HG02571 (cell line): ENCODE results near the gene UBE2S.
"Not testable (repeated sequence)": the region's sequence is repeated elsewhere in the genome, so short reads cannot be mapped to it uniquely, and the experiment has no call there.

Source experiments
- ATAC-seq: cut with Tn5 transposase; IDR thresholded peaks from one replicate; pipeline ENCODE4 v1.9.1; 2021; ENCODE audit warnings: mild to moderate bottlenecking, moderate library complexity; ENCODE audit not compliant: unreplicated experiment

UBE2S gene

DNA sequence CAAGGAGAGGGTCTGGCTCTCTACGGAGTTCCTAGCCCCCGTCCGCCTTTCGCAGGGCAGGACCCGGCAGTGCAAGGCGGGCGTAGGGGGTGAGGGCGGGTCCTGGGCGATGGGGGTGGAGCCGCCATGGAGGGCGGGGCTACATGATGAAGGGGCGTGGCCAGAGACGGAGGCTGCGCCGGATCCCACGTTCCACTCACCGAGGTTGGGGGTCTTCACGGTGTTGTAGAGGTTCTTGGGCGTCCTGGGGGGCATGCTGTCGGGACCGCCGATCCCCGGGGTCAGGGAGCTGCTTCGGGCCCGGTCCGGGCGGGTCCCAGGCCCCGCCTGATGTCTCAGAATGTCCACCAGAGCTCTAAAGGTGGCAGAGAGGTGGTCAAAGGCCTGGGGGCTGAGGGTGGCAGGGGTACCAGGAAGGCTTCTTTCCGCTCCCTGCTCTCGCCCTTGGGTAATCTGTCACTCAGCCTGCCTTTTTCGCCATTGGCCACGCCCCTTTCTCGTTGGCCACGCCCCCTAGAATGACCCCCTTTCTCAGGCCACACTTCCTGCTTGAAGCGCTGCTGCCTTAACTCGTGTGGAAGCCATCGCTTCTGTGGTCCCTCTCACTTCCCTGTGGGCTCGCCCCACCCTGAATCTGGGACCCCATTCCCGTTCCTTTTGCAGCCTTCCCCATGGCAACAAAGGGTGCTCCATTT lies 33.0 kb upstream of the UBE2S start:
- ATAC-seq: no peak

DNA sequence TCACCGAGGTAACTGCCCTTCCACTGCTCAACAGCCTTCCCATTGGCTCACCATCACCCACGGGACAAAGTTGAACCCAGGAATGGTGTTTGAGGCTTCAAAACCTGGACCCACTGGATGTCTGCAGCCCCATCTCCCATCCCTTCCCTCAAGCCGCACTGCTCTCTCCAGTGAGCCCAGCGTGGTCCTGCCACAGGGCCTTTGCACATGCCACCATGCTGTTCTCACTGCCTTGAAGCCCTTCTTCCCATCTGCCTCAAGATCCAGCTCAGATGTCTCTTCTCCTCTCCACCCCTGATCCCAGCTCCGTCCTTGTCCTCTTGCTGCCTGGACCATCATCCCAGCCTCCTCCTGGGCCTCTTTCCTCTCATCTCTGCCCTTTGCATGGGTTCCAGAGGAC lies 31.5 kb upstream of the UBE2S start:
- ATAC-seq: no peak

DNA sequence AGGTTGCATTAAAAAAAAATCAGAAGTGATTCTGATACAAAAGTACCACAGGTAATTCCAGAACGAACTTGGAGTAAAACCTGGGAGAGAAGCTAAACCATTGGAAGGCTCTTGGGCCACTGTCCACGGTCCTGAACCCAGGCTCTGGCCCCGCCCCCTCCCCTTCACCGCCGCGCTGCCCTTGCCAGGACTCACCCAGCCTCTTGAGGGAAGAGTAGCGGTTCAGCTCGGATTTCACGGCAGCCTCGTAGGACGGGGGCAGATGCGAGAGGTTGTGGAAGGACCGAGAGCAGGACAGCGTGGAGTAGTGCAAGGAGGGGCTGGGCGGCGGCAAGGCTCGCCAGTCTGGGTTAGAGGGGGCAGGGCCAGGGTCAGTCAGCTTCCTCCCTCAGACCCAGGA lies 29.8 kb upstream of the UBE2S start:
- no peak for ATAC-seq

DNA sequence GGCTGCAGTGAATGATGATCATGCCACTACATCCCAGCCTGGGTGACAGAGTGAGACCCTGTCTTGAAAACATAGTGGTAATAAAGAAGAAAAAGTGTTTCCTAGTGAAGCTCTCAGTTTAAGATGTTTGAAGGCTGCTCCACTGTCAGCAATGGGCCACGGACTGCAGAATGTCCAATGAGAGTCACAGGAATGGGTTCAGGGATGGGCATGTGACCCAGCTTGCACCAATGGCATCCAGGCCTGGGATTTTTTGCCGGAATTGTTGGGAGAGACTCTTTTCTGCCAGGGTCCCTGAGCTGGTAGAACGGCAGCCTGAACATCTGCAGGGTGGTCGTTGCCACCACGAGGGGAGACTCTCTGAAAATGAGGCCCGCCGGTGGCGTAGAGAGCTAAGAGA lies 29.3 kb upstream of the UBE2S start:
- no peak for ATAC-seq

DNA sequence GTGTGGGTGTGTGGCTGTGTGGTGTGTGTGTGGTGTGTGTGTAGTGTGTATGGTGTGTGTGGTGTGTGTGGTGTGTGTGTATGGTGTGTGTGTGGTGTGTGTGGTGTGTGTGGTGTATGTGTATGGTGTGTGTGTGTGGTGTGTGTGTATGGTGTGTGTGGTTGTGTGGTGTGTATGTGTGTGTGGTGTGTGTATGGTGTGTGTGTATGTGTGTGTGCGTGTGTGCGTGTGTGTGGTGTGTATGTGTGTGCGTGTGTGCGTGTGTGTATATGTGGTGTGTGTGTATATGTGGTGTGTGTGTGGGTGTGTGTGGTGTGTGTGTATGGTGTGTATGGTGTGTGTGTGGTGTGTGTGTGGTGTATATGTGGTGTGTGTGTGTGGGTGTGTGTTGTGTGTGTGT lies 27.4 kb upstream of the UBE2S start:
- no peak for ATAC-seq

DNA sequence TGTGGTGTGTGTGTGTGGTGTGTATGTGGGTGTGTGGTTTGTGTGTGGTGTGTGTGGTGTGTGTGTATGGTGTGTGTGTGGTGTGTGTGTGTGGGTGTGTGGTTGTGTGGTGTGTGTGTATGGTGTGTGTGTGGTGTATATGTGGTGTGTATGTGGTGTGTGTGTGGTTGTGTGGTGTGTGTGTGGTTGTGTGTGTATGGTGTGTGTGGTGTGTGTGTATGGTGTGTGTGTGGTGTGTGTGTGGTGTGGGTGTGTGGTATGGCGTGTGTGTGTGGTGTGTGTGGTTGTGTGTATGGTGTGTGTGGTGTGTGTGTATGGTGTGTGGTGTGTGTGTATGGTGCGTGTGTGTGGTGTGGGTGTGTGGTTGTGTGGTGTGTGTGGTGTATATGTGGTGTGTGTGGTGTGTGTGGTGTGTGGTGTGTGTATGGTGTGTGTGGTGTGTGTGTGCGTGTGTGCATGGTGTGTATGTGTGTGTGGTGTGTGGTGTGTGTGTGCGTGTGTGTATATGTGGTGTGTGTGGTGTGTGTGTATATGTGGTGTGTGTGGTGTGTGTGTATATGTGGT lies 26.9 kb upstream of the UBE2S start:
- ATAC-seq: no peak

DNA sequence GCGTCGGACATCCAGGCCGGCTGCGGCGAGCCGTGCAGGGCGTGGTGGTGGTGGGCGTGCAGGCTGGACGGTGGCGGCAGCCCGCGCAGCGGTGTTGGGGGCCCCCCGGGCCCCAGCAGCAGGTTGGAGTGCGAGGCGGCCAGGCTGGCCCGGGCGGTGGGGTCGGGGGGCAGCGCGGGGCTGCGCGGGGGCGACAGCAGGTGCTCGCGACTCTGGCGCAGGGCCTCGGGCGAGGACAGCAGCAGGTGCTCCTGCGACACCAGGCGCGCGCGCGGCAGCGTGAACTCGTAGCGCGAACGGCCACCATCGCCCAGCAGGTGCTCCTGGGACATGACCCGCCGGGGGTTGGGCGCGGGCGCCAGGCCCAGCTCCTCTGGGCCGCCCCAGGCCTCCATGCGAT lies 25.7 kb upstream of the UBE2S start:
- no peak for ATAC-seq

DNA sequence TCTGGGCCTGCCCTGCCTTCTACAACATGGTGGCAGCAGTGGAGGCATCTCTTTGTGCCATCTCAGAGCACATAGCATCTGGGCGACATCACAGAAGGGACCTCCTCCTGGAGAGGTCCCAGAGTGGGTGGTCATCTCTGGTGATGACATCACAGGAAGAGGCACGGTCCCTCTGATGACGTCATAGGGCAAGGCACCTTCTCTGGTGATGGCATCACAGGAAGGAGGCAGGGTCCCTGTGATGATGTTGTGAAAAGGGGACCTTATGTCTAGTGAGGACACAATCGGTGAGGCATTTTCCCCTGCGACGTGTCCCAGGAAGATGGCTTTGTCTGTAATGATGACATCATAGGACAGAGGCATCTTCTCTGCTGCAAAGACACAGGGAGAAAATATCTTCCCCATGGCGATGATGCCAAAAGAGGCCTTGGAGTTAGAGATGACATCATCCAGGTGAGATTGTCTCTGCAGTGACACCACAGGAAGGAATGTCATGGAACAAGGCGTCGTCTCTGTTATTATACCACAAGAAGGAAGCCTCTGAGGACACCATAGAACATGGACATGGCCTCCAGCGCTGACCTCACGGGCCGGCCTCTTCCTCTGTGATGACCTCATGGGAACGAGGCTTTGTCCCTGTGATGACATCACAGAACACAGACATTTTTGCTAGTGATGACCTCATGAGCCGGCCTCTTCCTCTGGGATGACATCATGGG lies 24.8 kb upstream of the UBE2S start:
- ATAC-seq: no peak

DNA sequence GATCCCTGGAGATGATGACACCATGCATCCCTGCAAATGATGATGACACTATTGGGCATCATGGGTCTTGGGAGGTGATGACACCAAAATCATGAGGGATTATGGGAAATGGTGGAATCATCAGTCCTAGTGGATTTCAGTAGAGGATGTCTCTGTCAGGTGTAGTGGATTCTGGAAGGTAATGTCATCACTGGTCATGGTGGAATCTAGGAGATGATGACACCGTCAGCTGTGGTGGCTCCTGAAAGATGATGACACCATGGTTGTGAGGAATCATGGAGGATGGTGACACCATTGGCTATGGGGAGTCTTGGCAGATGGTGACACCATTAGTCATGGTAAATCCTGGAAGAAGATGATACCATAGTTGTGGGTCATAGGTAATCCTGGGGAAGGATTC lies 23.6 kb upstream of the UBE2S start:
- no peak for ATAC-seq

DNA sequence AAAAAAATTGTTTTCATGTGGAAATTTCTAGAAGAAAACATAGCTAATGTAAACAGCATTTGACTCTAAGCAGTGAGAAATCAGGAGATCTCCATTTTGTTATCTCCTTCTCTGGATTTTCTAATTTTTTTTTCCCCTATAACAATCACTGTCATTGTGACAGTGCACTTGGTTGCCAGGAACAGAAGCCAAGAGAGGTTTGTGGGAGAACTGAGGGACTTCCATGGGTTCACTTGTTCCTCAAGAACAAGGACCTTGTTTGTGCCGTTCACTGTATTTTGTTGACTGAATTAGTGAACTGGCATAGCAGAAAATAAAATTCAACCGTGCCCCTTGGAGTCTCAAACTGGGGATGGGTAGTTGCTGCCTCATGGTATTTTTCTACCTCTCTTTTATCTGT lies 18.5 kb upstream of the UBE2S start:
- ATAC-seq: no peak

DNA sequence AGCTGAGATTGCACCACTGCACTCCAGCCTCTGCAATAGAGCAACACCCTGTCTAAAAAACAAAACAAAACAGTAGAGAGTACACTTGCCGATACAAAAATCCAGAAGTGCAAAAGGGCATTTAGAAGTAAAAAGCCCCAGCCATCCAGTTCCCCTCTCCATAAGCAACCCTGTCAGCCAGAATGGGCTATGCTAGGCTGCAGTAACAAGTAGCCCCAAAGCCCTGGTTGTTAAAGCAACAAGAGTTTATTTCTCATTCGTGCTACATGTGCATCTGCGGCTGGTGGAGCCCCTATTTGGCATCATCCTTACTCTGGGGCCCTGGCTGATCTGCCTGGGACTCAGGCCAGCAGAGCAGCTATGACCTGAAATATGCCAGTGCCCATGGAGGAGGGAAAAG lies 16.9 kb upstream of the UBE2S start:
- no peak for ATAC-seq

DNA sequence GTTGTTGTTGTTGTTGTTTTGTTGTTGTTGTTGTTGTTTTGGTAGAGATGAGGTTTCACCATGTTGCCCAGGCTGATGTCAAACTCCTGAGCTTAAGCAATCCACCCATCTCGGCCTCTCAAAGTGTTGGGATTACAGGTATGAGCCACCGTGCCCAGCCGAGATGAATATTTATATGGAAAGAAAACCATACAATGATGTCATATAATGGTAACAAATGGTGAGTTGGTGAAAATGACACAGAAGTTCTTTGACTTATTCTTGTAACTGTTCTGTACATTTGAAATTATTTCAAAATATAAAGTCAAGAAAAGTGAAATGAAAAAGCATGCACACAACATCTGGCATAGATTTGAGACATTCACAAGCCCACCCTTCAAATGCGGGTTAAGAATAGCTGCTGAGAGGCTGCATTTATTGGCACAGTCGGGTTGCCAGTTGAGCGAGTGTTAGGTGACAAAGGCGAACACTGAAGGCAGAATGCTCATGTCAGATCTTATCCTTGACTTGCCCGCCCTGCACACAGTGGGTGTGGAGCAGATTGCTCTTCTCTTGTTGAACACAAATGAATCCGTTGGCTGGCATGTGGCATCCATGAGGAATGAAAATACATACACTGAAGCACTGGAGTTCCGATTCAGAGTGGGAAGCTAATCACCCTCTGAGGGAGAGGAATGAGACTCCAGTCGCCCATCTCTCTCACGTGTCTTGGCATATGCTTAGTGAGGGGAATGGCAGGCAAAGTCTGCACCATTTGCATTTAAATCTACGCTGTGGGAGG lies 15.8 kb upstream of the UBE2S start:
- no peak for ATAC-seq

DNA sequence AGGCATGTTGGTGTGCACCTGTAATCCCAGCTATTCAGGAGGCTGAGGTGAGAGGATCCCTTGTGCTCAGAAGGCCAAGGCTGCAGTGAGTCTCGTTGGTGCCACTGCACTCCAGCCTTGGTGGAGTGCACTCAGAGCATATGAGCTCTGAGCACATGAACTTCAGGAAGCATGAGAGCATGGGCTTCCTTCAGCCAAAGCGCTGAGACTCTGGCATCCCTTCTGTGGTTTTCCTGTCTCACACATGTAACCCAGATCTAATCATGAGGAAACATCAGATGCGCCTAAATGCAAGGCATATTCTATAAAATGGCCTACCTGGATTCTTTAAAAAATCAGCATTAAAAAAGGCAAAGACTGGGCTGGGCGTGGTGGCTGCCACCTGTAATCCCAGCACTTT lies 13.7 kb upstream of the UBE2S start:
- ATAC-seq: not testable (repeated sequence)

DNA sequence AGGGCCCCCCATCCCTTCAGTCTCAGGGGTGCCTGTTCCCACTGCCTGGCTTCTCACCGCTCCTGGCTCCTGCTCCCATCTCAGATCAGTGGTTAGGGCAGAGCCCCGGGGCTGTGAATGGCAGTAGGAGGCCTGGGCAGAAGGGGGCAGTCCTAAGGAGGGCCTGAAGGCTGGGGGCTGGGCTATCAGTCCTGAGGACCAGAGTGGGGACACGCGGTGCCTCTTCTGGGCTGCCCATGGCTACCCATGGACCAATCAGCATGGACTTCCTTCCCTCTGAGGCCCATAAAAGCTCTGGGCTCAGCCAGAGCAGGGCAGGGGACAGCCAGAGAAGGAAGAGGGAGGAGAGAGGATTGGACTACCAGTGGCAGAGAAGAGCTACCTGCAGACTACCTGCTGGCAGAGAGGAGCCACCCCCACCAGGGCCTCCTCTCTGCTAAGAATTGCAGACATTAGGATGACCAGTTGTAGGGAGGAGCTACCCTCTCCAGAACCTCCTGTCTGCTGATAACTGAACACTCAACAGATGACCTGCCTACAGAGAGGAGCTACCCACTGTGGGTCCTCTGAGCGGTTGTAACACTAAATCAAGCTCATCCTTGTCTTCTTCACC lies 12.1 kb upstream of the UBE2S start:
- no peak for ATAC-seq

DNA sequence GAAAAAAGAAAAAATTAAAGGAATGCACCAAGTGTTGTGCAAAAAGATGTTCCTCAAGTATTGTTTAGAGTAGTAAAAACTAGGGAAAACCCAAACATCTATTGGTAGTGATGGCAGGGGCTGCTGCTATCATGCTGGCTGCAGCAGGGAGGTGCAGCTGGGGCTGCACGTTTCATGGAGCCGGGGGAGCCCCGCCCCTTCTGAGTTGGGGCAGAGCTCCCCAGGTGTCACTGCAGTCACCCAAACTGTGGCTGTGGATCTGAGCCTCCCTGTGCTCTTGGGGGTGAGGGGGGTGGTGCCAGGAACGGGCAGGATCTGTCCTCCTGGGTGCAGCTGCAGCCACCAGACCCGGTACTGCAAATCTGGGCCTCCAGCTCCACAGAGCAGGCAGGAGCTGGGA lies 11.5 kb upstream of the UBE2S start:
- no peak for ATAC-seq

DNA sequence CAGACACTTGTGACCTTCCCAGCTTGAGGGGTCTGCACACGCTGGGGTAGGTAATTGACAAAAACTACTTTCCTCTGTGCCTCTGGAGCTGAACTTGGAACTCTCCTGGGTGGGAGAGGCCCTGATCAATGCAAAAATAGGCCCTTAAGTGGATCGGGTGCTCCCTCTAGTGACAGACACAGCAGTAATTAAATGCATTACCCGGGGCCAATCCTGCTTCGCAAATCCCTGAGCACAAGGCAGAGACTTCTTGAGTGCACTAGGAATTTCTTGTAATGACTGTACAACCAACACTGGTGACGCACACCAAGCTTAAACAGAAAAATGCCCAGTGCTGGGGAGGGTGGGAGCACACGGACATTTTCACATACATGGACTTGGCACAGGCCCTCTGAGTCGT lies 10.6 kb upstream of the UBE2S start:
- no peak for ATAC-seq

DNA sequence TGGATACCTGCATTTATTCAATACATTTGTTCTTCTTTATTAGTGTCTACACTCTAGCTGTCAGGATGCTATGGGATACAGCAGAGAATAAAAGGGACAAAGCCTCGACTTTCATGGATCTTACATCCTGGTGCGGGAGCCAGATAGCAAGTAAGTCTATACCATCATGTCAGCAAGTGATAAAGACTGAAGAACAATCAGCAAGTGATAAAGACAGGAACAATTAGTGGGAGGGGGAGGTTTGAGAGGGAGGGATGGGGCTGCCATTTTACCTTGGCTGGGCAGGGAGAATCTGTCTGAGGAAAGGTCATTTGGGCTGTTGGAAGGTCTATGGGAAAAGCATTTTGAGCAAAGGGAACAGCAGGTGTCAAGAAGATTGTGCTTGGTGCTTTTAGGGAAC lies 2.6 kb upstream of the UBE2S start:
- no peak for ATAC-seq

DNA sequence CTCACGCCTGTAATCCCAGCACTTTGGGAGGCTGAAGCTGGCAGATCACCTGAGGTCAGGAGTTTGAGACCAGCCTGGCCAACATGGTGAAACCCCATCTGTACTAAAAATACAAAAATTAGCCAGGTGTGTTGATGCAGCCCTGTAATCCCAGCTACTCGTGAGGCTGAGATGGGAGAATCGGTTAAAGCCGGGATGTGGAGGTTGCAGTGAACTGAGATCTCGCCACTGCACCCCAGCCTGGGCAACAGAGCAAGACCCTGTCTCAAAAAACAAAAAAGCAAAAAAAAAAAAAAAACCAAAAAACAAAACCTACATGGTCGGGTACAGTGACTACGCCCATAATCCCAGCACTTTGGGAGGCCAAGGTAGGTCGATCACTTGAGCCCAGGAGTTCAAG lies 1.6 kb upstream of the UBE2S start:
- not testable (repeated sequence) for ATAC-seq

DNA sequence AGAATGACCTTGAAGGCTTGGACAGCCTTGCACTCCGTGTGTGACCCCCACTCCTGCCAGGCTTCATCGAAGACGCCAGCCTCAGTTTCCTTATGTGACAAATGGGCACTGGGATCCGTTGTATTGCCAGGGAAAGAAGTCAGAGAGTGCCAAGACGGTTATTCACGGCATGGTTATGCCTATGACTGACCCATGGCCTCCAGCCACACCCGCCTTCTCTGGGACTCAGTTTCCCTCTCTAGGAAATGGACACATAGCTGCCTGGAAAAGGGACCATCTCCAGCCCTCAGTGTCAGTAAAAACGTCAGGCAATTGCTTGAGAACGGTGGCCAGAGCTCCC lies 915 bp upstream of the UBE2S start:
- ATAC-seq: no peak

DNA sequence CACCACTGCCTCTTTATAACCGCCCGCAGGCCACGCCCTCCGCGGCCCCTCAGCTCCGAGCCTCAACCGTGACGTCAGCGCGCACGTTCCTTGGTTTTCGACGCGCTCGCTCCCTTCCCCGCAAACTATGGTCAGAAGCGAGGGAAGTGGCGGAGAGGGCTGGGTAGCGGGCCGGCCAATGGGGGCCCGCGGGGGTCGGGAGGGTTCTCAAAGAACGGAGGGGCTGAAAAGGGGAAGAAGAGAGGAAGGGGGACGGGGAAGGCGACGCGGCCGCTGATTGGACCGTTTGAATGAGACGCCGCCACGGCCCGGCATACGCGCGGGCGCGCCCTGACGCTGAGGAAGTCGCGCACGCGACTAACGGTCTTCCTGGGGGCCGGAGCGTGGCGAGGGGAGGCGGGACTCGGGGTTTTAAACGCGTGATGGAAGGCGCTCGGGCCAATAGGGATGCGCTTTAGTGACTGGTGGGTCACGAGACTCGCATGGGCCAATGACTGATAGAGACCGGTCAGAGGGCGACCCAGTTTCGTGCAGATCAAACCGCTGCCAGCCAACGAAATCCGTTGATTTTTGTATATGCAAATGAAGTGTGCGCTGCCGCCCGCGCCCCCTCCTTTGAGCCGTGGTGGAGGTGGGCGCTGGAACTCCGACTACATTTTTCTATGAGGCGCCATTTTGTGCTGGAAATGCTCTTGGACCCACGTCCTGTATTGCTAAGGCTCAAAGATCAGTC lies 378 bp upstream of the UBE2S start:
- ATAC-seq: peak; percentile 74
